Midbrain (tissue), 1 donor: Measurements from ENCODE around the gene SSTR4.
"Not testable (repeated sequence)": the region's sequence is repeated elsewhere in the genome, so short reads cannot be mapped to it uniquely, and the experiment has no call there.

Source experiments
- DNase-seq: peaks from one replicate; lab custom pipeline; 2025; lab: John Stamatoyannopoulos, UW

The SSTR4 gene, protein sequence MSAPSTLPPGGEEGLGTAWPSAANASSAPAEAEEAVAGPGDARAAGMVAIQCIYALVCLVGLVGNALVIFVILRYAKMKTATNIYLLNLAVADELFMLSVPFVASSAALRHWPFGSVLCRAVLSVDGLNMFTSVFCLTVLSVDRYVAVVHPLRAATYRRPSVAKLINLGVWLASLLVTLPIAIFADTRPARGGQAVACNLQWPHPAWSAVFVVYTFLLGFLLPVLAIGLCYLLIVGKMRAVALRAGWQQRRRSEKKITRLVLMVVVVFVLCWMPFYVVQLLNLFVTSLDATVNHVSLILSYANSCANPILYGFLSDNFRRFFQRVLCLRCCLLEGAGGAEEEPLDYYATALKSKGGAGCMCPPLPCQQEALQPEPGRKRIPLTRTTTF

DNA sequence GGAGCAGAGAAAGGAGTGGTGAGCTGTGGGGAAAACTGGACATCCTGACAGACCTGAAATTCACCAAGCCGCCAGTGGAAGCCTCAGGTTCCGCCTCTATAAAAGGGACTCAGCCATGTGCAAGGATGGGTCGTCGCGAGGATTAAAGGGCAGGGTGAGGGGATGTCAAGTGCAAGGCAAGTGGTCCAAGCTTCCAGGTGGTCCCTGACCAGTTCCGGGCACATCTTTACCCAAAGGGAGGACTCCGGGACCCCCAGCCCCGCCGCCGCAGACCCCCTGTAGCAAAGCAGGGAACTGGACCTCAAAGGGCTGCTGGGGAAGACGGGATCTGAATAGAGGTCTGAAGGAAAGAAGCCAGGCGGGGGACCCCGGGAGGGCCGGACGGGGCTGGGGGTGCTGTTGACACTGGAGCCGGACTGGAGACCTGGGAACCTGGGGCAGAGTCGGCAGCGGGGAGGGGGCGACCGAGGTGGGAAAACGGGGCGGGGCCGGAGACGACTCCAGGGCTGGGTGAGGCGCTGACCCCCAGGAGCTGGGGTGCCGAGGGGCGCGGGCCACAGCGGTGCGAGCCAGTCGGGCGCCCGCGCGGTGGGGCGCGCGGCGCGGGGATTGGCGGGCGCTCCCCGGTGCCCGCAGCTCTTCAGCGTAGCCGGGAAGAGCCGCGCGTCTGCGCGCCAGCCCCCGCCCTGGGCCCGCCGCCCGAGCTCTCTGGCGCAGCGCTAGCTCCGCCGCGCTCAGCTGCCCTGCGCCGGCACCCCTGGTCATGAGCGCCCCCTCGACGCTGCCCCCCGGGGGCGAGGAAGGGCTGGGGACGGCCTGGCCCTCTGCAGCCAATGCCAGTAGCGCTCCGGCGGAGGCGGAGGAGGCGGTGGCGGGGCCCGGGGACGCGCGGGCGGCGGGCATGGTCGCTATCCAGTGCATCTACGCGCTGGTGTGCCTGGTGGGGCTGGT lies at the start of gene SSTR4:
SSTR4 (plus strand) TSS at position 592 of the 951 bp plus-strand sequence; CDS start at position 764, 172 bp downstream.
- DNase-seq = no peak

DNA sequence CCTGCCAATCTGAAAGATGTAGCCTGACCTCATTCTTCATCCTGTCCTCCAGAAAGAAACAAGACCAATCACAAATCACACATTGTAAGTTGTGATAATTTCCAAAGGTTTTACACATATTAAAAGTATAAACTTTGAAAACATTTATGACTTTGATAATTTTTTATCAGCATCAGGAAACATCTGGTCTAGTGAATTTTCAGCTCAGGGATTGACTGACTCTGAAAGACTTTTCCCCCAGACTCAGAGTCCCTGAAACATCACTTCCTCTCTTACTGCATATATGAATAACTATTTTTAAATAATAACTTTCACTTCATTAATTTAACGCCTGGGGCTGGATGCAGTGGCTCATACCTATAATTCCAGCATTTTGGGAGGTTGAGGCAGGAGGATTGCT lies 48.5 kb upstream of the SSTR4 start:
- no peak for DNase-seq

DNA sequence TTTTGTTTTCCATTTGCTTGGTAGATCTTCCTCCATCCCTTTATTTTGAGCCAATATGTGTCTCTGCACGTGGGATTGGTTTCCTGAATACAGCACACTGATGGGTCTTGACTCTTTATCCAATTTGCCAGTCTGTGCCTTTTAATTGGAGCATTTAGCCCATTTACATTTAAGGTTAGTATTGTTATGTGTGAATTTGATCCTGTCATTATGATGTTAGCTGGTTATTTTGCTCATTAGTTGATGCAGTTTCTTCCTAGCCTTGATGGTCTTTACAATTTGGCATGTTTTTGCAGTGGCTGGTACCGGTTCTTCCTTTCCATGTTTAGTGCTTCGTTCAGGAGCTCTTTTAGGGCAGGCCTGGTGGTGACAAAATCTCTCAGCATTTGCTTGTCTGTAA lies 43.7 kb upstream of the SSTR4 start:
- not testable (repeated sequence) for DNase-seq

DNA sequence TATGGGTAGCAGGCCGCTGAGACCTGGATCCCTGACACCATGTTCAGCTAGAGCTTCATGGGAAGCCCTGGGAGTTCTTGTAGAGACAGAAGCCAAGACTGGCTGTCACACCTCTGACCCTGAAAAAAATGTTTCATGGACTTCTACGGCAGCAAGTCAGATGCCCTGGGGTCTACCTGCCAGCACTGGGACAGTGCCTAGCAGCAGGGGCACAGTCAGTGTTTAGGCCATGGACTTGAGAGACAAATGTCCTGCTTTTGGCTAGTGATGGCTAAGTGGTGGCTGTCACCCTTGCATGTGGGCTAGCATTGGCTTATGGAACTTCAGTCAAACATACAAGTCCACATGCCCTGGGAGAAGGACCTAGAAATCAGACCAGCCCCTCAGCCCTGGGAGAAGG lies 41.3 kb upstream of the SSTR4 start:
- DNase-seq = no peak

DNA sequence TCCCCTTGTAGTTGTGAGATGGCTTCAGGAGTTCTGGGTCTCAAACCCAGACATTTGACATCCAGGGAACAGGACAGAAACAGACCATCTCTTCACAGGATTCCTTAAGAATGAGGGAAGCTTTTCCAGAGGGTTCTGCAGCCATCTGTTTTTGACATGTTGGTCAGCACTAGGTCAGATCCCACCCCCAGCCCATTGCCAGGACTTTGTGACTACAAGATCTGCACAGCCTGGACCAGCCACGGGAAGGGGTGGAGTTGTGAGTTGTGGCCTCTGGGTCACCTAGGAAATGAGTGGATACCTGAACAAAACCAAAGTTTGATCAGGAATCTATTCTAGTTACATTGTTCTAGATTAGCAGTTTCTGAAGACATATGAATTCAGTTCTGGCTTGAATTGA lies 39.2 kb upstream of the SSTR4 start:
- no peak for DNase-seq

DNA sequence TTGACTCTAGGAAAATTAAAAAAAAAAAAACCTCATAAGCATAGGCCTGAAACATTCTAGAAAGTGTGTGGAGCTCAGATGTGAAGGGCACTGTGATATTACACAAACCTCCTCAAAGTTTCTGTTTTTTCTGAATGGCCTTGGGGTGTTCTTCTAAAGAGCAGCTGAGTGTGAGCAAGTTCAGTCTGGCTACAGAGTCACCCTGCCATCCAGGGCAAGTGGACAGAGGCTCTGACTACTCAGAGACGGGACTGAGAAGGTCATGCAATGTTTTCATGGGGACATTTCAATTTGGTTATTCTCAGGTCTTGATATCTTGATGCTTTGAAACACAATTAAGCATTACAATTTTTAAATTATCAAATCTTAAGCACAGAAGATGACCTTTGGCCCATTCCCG lies 36.6 kb upstream of the SSTR4 start:
- no peak for DNase-seq

DNA sequence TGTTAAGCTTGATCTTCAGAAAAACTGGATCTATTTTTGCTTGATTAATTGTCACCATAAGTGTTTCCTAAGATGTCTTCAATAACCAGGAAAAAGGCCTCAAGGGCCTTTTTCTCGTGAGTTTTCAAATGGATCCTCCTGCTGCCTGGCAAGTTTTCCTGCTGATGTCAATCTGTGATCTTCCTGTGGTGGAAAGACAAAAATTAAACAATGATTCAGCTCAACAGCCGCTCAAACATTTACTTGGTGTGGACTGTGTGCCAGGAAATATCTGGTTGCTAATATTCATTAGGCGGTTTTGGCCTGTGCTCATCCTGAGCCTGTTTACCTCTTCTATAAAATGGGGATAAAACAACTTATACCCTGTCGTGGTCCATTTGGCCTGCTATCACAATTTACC lies 35.4 kb upstream of the SSTR4 start:
- no peak for DNase-seq

DNA sequence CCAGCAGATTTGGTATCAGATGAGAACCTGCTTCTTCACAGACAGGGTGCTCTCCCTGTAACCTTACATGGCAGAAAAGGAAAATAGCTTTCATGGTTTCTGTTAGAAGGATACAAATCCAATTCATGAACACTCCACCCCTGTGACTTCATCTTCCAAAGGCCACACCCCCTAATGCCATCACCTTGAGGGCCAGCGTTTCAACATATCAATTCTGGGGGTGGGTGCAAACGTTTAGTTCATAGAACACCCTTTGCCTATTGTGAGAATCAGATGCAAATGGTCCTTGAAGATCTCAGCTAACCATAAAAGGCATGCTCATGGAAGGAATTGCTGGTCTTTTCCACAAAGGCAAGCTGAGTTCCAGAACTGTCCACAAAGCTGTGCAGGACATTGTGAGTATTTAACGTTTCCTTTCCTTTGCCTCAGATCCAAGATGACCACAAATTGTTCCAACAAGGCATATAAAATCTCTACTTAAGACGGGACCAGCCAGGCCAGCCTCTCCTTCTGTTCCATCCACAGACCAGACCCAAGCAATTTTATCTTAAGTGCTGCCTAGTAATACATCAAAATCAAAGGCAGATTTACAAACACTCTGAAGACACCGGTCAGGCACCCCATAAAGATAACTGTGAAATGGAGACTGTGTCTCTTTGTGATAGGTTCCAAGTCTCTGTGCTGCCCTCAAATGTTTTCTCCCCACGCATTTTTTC lies 34.7 kb upstream of the SSTR4 start:
- DNase-seq = no peak

DNA sequence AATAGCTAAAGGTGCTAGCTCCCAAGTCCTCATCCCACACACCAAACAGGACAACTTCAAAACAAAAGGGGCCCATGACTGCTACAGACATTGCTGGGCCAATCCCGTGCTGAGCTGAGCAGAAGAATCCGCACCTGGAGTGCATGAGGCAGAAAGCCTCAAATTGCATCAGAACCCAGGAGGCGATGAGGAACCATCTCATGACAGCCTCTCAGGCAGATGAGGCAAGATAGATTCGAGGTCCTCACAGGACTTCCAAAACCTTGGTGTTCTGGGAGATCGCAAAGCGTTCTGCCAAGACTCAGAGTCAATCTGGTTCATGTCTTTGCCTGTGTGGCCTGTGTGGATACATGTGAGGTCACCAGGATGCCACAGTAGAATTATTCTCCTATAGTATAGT lies 32.8 kb upstream of the SSTR4 start:
- DNase-seq = no peak

DNA sequence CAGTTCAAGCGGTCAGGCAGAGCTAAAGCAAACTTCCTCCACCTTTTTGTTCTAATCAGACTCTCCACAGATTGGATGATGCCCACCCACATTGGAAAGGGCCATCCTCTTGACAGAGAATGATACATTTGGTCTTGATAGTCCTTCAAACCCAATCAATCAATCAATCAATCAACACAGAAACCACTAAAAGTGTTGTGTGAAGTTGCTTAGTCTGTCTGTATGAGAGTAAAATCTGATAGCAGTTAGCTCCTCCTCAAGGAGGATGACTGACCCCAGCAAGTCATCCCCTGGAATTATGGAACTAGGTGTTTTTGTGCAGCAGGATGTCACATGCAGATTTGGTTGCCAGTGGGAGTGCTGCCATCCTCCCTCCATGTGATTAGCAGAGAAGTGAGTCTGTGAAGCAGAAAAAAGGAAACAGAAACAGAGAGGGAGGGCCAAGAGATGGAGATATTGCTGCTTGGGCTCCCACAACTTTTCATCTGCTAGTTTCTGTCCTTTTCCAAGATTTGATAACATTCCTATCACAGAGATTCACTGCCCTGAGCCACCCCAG lies 32.0 kb upstream of the SSTR4 start:
- no peak for DNase-seq

DNA sequence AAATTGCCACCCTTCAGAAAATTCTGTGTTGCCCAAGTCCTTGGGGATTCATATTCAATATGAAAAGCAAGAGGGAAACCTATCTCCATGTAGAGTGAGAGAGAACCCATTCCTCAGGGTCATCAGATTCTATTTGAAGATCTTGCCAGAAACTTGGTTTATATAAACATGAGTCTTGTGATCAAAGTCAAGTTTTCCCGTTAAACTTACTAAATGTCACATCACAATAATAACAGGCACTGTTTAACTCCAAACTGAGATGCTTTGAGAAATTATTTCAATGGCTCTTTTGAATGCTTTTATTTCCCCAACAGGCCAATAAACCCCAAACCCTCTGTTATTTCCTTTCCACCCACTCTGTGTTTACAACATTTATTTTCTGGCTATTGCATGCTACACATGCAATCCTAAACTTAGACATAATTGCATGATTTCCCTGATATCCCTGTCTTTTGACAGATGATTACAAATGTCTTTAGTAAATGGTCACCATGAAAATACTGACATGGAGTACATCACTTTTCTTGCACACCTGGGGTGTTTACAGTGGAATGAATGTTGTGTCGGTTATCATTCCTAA lies 31.1 kb upstream of the SSTR4 start:
- DNase-seq = no peak

DNA sequence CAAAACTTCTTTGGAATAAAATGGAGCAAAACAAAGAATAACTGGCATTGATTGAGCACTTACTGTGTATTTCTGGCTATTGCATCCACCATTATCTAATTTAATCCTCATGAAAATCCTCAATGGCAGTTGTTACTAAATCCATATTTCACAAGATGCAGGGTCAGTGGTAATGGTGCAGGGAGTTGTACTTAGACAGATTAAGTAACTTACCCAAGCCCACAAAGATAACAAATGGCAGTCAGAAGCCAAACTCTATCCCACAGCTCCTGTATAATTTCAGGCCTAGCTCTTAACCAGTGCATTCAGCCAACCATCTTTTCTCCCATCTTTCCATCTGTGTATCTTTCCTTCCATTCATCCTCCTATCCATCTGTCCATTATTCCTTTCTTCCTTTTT lies 29.3 kb upstream of the SSTR4 start:
- no peak for DNase-seq

DNA sequence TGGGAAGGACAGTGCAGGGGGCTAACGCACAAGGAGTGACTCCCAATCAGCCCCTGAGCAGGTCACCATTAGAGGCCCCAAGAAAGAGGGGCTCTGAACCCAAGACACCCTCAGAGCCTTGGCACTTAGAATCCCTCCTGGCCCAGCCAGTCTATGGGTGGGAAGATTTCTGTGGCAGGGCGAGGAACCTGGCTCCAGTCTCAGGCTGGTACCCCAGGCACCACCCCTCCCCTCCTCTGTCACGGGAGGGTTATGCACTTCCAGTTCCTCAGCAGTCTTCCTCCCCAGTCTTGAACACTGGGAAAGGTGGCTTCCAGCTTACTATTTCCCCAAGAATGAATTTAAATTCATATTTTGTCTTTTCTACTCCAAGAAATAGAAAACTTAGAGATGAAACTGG lies 27.6 kb upstream of the SSTR4 start:
- DNase-seq = no peak

DNA sequence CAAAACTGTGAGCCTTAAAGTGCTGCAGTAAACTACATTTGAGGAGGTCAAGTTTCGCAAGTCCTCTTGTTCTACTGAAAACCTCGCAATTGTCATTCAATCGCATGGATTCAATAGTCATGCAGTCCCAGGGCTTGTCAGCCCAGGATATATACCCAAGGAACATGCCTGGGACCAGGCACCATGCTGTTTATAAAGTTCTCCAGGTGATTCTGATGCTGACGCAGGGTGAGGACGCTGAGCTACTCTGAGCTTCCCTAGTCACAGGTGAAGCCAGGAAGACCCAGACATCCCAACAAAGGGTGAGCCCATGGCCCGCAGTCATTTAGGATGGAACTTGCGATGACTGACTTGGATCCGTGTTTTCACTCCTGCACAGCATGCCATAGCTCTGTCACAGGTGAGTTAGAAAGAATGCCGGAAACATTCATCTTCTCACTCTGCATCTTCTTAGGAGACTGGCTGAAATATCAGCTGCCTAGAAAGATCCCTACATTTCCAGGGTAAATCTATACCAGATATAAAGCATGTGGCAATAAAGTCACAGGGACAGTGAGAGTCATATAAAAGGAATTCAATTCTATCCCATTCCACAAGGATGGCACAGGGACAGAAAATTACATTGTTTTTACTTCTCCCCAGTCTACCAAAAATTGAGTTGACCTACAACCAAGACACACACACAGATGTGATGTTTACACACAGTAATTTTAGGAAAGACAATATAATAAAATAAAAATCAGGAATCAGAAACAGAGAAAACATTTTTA lies 27.0 kb upstream of the SSTR4 start:
- no peak for DNase-seq

DNA sequence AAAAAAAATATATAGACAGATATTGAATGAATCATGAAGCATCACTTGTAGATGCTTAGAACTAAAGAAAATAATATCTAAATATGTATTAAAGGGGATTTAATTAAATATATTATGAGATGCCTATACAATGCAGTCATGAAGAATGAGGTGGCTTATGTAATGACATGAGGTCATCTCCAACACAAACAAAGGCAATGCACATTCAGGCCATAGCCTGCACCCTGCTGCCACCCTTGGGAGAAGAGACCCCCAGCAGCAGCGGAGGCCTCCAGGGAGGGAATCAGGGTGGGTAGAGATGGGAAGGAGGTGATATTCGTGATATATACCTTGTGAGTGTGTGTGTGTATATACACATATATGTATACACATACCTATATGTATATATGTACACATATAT lies 26.4 kb upstream of the SSTR4 start:
- no peak for DNase-seq

DNA sequence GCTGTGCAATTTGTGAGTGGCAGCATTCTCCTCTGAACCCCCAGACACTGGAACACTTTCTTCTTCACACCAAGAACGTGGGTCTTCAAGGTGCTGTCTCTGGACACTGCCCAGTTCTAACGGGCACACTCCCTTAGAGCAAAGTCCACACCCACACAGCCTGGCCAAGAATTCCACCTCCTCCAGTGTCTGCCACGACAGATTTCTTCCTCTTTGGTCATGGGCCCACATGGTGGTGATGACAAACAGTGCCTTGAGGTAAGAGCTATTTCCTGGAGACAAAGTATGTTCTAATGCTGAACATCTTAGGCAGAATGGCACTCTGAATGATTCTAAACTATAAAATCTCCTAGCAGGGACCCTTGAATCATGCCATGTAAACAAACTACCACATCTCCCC lies 25.5 kb upstream of the SSTR4 start:
- no peak for DNase-seq

DNA sequence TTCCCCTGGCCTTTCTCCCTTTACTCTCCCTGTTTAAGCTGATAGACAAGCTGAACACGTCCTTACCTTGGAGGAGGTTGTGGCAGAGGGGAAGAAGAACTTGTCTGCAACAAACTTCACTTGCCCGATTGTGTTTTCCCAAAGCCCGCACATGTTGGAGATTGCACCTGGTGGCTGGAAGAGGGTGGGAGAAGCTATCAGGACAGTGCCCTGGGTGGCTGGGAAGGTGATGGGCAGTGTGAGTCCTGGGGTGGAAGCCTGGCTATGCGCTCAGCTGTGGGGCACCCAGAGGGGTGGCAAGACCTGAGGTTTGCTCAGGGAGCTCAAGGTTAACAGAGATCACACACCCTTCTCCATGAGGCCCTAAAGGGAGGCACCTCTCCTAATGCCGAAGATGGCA lies 25.0 kb upstream of the SSTR4 start:
- DNase-seq = no peak

DNA sequence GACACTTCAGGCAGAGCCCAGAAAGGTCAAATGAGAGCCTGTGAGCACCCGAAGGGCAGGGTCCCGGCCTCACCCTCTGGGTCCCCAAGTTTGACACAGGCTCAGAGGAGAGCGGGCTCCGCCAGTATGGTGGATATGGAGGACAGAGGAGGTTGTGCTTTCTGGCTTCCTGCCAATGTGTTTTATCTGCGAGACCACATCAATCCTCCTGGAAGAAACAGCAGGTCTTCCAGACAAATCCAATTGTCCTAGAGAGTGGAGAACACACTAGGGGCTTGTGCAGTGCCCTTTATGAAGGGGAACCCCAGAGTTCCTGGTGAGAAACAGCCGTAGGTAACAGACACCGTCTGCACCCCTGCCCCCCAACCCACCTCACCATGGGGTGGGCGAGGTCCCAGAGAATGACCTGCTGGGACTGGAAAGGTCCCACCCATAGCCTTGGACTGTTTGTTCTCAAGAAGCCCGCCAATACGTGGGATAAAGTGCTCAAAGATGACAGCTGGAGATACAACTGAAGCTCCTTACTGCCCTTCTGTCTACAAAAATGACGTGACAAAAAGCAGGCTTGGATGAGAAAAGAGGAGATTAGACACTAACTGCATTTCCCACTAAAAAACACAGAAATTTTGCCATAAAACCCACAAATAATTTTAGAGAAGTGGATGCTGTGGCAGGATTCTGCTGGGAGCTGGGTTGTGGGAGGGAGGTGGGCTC lies 23.9 kb upstream of the SSTR4 start:
- no peak for DNase-seq

DNA sequence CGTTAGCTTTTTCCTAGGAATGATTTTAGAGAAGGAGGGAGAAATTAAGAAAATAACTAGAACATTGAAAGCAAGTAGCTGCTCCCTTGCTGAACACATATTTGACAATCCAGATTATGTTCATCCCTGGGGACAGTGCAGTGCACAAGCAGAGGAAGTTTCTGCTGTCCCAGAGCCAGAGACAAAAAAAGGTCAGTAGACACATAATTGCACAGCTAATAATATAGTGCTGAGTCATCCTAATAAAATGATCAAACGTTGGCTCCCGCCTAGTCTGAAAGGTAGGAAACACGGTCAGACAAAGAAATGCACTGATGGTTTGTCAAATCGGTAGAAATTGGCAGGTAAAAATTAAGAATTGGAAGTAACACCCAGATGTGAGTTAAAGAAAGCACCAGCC lies 21.7 kb upstream of the SSTR4 start:
- no peak for DNase-seq

DNA sequence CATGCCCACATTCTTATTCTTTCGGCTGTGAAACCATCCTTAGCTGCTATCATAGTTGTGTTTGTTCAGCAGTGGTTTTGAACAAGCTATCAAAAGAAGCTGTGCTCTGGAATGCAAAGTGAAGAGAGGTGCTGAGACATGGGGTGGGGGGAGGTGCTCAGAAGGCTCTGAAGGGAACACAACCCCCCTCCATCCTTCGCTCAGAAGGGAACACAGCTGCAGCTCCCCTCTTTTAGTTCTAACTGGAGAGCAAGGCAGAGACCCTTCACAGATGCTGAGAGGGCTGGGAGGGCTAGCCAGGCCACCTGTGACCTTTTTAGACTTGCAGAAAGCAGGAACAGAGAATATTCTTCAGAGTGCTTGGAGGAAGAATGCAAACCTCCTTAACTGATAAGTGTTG lies 17.6 kb upstream of the SSTR4 start:
- no peak for DNase-seq
